HepG2 (cell line): ENCODE measurements around the gene SLC34A3. TPM values are rescaled to one million over a fixed set of nuclear protein-coding genes. Genes with fewer than 3 reads are reported as not detected.

ENCODE experiments used
- FOXO1 ChIP-seq: sonication (generic); formaldehyde crosslinking; IDR thresholded peaks from 2 replicates; pipeline ENCODE4 v1.4.0; 2020; ENCODE audit warnings: missing genetic modification reagents
- HNF4A ChIP-seq: sonication (generic); formaldehyde crosslinking; IDR thresholded peaks from 2 replicates; pipeline ENCODE4 v1.4.0; 2020; ENCODE audit warnings: missing genetic modification reagents
- ISX ChIP-seq: sonication (generic); formaldehyde crosslinking; conservative IDR thresholded peaks from 2 replicates; pipeline ENCODE4 v1.5.0; 2020; ENCODE audit warnings: missing genetic modification reagents
- JUND ChIP-seq: sonication (generic); formaldehyde crosslinking; IDR thresholded peaks from 2 replicates; pipeline ENCODE4 v1.8.0; 2022; ENCODE audit warnings: mild to moderate bottlenecking, missing genetic modification reagents
- MIER3 ChIP-seq: IDR thresholded peaks from 2 replicates; pipeline ENCODE4 v1.6.1; 2016; ENCODE audit warnings: missing compliant biosample characterization, borderline replicate concordance
- MXD4 ChIP-seq: IDR thresholded peaks from 2 replicates; pipeline ENCODE4 v1.6.1; 2016; ENCODE audit warnings: mild to moderate bottlenecking, missing biosample characterization, missing genetic modification reagents
- MYC ChIP-seq: sonication (generic); formaldehyde crosslinking; IDR thresholded peaks from 2 replicates; pipeline ENCODE4 v1.9.0; 2021; ENCODE audit warnings: missing genetic modification reagents, borderline replicate concordance
- MZF1 ChIP-seq: sonication (generic); formaldehyde crosslinking; IDR thresholded peaks from 2 replicates; pipeline ENCODE4 v1.8.1; 2023; ENCODE audit warnings: mild to moderate bottlenecking, missing genetic modification reagents, borderline replicate concordance
- NR3C1 ChIP-seq: sonication (generic); formaldehyde crosslinking; IDR thresholded peaks from 2 replicates; pipeline ENCODE4 v1.4.0; 2020; ENCODE audit warnings: missing genetic modification reagents
- PITX1 ChIP-seq: sonication (generic); formaldehyde crosslinking; IDR thresholded peaks from 2 replicates; pipeline ENCODE4 v1.5.1; 2020; ENCODE audit warnings: mild to moderate bottlenecking, missing genetic modification reagents
- RCOR2 ChIP-seq: IDR thresholded peaks from 2 replicates; pipeline ENCODE4 v1.6.1; 2016; ENCODE audit warnings: missing biosample characterization, missing genetic modification reagents
- SIN3B ChIP-seq: fragments of 150-350 bp; IDR thresholded peaks from 2 replicates; pipeline ENCODE4 v1.6.1; 2014; ENCODE audit warnings: low read length
- SMAD1 ChIP-seq: sonication (generic); formaldehyde crosslinking; IDR thresholded peaks from 2 replicates; pipeline ENCODE4 v1.4.0; 2020; ENCODE audit warnings: missing genetic modification reagents, low read depth, mild to moderate bottlenecking, borderline replicate concordance
- SMAD3 ChIP-seq: sonication (generic); formaldehyde crosslinking; IDR thresholded peaks from 2 replicates; pipeline ENCODE4 v1.4.0; 2020; ENCODE audit warnings: missing genetic modification reagents
- TEAD3 ChIP-seq: optimal IDR thresholded peaks from 2 replicates; pipeline ENCODE3; 2016; ENCODE audit warnings: borderline replicate concordance
- TMF1 ChIP-seq: sonication (generic); formaldehyde crosslinking; IDR thresholded peaks from 2 replicates; pipeline ENCODE4 v1.8.1; 2022; ENCODE audit warnings: low read depth, missing genetic modification reagents
- ZBTB1 ChIP-seq: sonication (generic); formaldehyde crosslinking; IDR thresholded peaks from 2 replicates; pipeline ENCODE4 v1.4.0; 2020; ENCODE audit warnings: missing genetic modification reagents, borderline replicate concordance
- ZBTB20 ChIP-seq: sonication (generic); formaldehyde crosslinking; IDR thresholded peaks from 2 replicates; pipeline ENCODE4 v1.8.1; 2023; ENCODE audit warnings: missing genetic modification reagents, low read depth, mild to moderate bottlenecking, borderline replicate concordance
- ZFP36 ChIP-seq: fragments of 150-350 bp; IDR thresholded peaks from 2 replicates; pipeline ENCODE4 v1.6.1; 2018; ENCODE audit warnings: borderline replicate concordance, low read length, low read depth; ENCODE audit not compliant: partially characterized antibody
- ZFP90 ChIP-seq: sonication (generic); formaldehyde crosslinking; IDR thresholded peaks from 2 replicates; pipeline ENCODE4 v1.8.0; 2022; ENCODE audit warnings: missing genetic modification reagents, mild to moderate bottlenecking, inconsistent platforms, borderline replicate concordance
- ZMYM2 ChIP-seq: sonication (generic); formaldehyde crosslinking; IDR thresholded peaks from 2 replicates; pipeline ENCODE4 v1.8.0; 2022; ENCODE audit warnings: mild to moderate bottlenecking, missing genetic modification reagents
- ZNF124 ChIP-seq: sonication (generic); formaldehyde crosslinking; IDR thresholded peaks from 2 replicates; pipeline ENCODE4 v1.4.0; 2020; ENCODE audit warnings: missing genetic modification reagents
- ZNF180 ChIP-seq: sonication (generic); formaldehyde crosslinking; IDR thresholded peaks from 2 replicates; pipeline ENCODE4 v1.4.0; 2020; ENCODE audit warnings: low read depth, missing genetic modification reagents, borderline replicate concordance
- ZNF552 ChIP-seq: sonication (generic); formaldehyde crosslinking; IDR thresholded peaks from 2 replicates; pipeline ENCODE4 v1.9.0; 2022; ENCODE audit warnings: missing genetic modification reagents, mild to moderate bottlenecking, borderline replicate concordance
- ZNF564 ChIP-seq: sonication (generic); formaldehyde crosslinking; IDR thresholded peaks from 2 replicates; pipeline ENCODE4 v1.8.1; 2023; ENCODE audit warnings: mild to moderate bottlenecking, missing genetic modification reagents
- ZNF569 ChIP-seq: sonication (generic); formaldehyde crosslinking; IDR thresholded peaks from 2 replicates; pipeline ENCODE4 v1.5.0; 2020; ENCODE audit warnings: mild to moderate bottlenecking, missing genetic modification reagents, moderate library complexity, borderline replicate concordance
- ZNF619 ChIP-seq: sonication (generic); formaldehyde crosslinking; IDR thresholded peaks from 2 replicates; pipeline ENCODE4 v1.4.0; 2020; ENCODE audit warnings: mild to moderate bottlenecking, missing genetic modification reagents
- ZNF883 ChIP-seq: sonication (generic); formaldehyde crosslinking; IDR thresholded peaks from 2 replicates; pipeline ENCODE4 v1.5.1; 2020; ENCODE audit warnings: mild to moderate bottlenecking, missing genetic modification reagents; ENCODE audit errors: not compliant biosample characterization
- ZSCAN22 ChIP-seq: sonication (generic); formaldehyde crosslinking; IDR thresholded peaks from 2 replicates; pipeline ENCODE4 v1.4.0; 2020; ENCODE audit warnings: mild to moderate bottlenecking, missing genetic modification reagents
- ZSCAN29 ChIP-seq: sonication (generic); formaldehyde crosslinking; conservative IDR thresholded peaks from 2 replicates; pipeline ENCODE4 v1.4.0; 2020; ENCODE audit warnings: mild to moderate bottlenecking, missing genetic modification reagents
- ZUFSP ChIP-seq: sonication (generic); formaldehyde crosslinking; IDR thresholded peaks from 2 replicates; pipeline ENCODE4 v1.9.0; 2021; ENCODE audit warnings: missing genetic modification reagents, mild to moderate bottlenecking, borderline replicate concordance
- polyA plus RNA-seq, 8 experiments: library from polyadenylated mRNA; depleted of rRNA in 3 of 8; stranded (reverse) in 7 of 8; unstranded in 1 of 8; fragments of >200 nt; fragmentation: Illumina TruSeq in 4 of 8; extraction: Trizol in 4 of 8; gene quantifications; 2 replicates each; pipeline versions ENCODE4 v1.2.1 to v1.2.3, GENCODE V29; 2011 to 2016; ENCODE audit warnings: low read depth in 4 of 8, missing spikeins in 1 of 8, mixed read lengths in 1 of 8; ENCODE audit not compliant: insufficient read depth in 1 of 8
- total RNA-seq, 5 experiments: library from RNA; depleted of rRNA; stranded (reverse); fragments of >200 nt; fragmentation: Illumina TruSeq; extraction: Trizol; gene quantifications; 2 replicates each; pipeline ENCODE4 v1.2.3, GENCODE V29; 2016; ENCODE audit warnings: low read depth in 1 of 5

Gene SLC34A3
- total and polyA plus RNA-seq, 2 of the 13 experiments (the other 11 are each of a cell fraction or from before 2014, with no cell fraction given): 0.07 to 1.0 TPM

GRCh38 chr9:137217276-137218211, 13.2 kb upstream of the SLC34A3 start (continued):
- TF ChIP-seq ZUFSP: no peak
- TF ChIP-seq ZNF124 (CRISPR knock-in tag): no peak
- TF ChIP-seq MXD4: no peak
- TF ChIP-seq ZSCAN22: 0 out of 2 replicates have a peak, but pooled peaks have one; percentile 19
- TF ChIP-seq MIER3 (CRISPR knock-in tag): no peak
- TF ChIP-seq MYC: peak; percentile 33; the same call in 1 of the 2 replicates
- no peak for TF ChIP-seq ZNF180 (CRISPR knock-in tag)
- no peak for TF ChIP-seq ZFP36
- peak; percentile 55 for TF ChIP-seq TEAD3 (CRISPR knock-in tag)
- TF ChIP-seq ZBTB1 (CRISPR knock-in tag): no peak
- TF ChIP-seq ZNF569 (CRISPR knock-in tag): no peak
- no peak for TF ChIP-seq SIN3B
- TF ChIP-seq SMAD3 (CRISPR knock-in tag): no peak
- no peak for TF ChIP-seq ZNF619 (CRISPR knock-in tag)
- no peak for TF ChIP-seq ZNF564
- TF ChIP-seq ZSCAN29 (CRISPR knock-in tag): no peak
- TF ChIP-seq MZF1 (CRISPR knock-in tag): no peak
- TF ChIP-seq PITX1 (CRISPR knock-in tag): peak; percentile 26; the same call in 1 of the 2 replicates
- TF ChIP-seq ZNF552: no peak
- no peak for TF ChIP-seq JUND (CRISPR knock-in tag)
- TF ChIP-seq NR3C1: no peak
- no peak for TF ChIP-seq ZMYM2
- TF ChIP-seq ZBTB20: peak; percentile 24; the same call in 1 of the 2 replicates
- TF ChIP-seq TMF1: no peak
- 0 out of 2 replicates have a peak, but pooled peaks have one; percentile 5 for TF ChIP-seq FOXO1 (CRISPR knock-in tag)
- TF ChIP-seq ZFP90 (CRISPR knock-in tag): peak; percentile 93
- TF ChIP-seq HNF4A: no peak; the same call in 1 of the 2 replicates
- TF ChIP-seq ISX (CRISPR knock-in tag): no peak
- TF ChIP-seq ZNF883 (CRISPR knock-in tag): peak; percentile 10
- TF ChIP-seq RCOR2 (CRISPR knock-in tag): no peak
- TF ChIP-seq SMAD1 (CRISPR knock-in tag): no peak
